WTC11 (cell line): ENCODE results near the gene CYTH3.

Experiments used
- CREB1 ChIP-seq: sonication (generic); formaldehyde crosslinking; IDR thresholded peaks from 2 replicates; pipeline ENCODE4 v1.8.0; 2023; ENCODE audit warnings: mild to moderate bottlenecking, missing genetic modification reagents
- FOXP1 ChIP-seq: sonication (generic); formaldehyde crosslinking; IDR thresholded peaks from 2 replicates; pipeline ENCODE4 v1.8.0; 2022; ENCODE audit warnings: missing genetic modification reagents, mild to moderate bottlenecking, moderate library complexity, borderline replicate concordance
- GABPB1 ChIP-seq: sonication (generic); formaldehyde crosslinking; IDR thresholded peaks from 2 replicates; pipeline ENCODE4 v1.8.1; 2023; ENCODE audit warnings: mild to moderate bottlenecking, missing genetic modification reagents
- JUN ChIP-seq: sonication (generic); formaldehyde crosslinking; IDR thresholded peaks from 2 replicates; pipeline ENCODE4 v1.8.0; 2023; ENCODE audit warnings: mild to moderate bottlenecking, missing genetic modification reagents
- ZNF396 ChIP-seq: fragments of 250-450 bp; sonication (Bioruptor Pico); IDR thresholded peaks from 2 replicates; pipeline ENCODE4 v1.8.0; 2021; ENCODE audit warnings: mild to moderate bottlenecking, moderate library complexity, borderline replicate concordance
- TF ChIP-seq, protein P1 (sequence below): fragments of 200-600 bp; IDR thresholded peaks from 2 replicates; pipeline ENCODE4 v1.8.0; 2022; ENCODE audit warnings: antibody characterized with exemption
- TF ChIP-seq, protein P2 (sequence below): sonication (generic); formaldehyde crosslinking; IDR thresholded peaks from 2 replicates; pipeline ENCODE4 v1.8.1; 2023; ENCODE audit warnings: mild to moderate bottlenecking, missing genetic modification reagents, moderate library complexity
- TF ChIP-seq, protein P3 (sequence below): sonication (generic); formaldehyde crosslinking; IDR thresholded peaks from 2 replicates; pipeline ENCODE4 v1.8.0; 2022; ENCODE audit warnings: mild to moderate bottlenecking, missing genetic modification reagents
- TF ChIP-seq, protein P4 (sequence below): sonication (generic); formaldehyde crosslinking; conservative IDR thresholded peaks from 2 replicates; pipeline ENCODE4 v1.8.1; 2022; ENCODE audit warnings: mild to moderate bottlenecking, missing genetic modification reagents
- TF ChIP-seq, protein P5 (sequence below): sonication (generic); formaldehyde crosslinking; IDR thresholded peaks from 2 replicates; pipeline ENCODE4 v1.8.0; 2022; ENCODE audit warnings: mild to moderate bottlenecking, missing genetic modification reagents

DNA sequence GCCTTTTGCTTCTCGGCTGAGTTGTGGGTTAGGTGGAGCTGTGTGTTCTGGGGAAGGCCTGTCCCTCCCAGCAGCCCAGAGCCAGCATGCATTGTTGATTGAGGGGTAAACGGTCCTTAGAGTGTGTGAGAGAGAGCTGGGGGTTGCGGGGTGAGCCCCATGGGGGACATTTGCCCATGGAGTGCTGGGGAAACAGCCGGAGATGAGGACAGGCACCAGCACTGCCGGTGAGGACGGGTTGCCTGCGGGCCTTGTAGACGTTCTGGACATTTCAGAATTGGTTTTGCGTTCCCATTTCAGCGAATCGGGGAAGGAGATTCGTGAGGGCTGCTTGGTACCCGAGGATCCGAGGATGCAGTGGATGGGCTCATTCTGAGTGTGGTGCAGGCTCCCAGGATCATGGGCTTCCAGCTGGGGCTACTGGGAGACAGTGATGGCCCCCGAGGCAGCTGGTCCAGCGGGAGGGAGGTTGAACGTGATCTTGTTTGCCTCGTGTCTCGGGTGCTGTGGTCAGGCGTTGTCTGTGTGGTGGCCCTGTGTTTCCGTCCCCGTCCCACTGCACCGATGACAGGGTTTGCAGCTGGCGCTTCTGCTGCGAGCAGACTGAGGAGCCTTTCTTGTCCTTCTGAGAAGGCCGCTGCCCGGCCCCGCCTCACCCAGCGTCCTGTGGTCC is 113.9 kb downstream of the CYTH3 start:
- TF ChIP-seq, protein P1, sequence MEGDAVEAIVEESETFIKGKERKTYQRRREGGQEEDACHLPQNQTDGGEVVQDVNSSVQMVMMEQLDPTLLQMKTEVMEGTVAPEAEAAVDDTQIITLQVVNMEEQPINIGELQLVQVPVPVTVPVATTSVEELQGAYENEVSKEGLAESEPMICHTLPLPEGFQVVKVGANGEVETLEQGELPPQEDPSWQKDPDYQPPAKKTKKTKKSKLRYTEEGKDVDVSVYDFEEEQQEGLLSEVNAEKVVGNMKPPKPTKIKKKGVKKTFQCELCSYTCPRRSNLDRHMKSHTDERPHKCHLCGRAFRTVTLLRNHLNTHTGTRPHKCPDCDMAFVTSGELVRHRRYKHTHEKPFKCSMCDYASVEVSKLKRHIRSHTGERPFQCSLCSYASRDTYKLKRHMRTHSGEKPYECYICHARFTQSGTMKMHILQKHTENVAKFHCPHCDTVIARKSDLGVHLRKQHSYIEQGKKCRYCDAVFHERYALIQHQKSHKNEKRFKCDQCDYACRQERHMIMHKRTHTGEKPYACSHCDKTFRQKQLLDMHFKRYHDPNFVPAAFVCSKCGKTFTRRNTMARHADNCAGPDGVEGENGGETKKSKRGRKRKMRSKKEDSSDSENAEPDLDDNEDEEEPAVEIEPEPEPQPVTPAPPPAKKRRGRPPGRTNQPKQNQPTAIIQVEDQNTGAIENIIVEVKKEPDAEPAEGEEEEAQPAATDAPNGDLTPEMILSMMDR: no peak
- no peak for TF ChIP-seq GABPB1 (CRISPR knock-in tag)
- TF ChIP-seq, protein P2, sequence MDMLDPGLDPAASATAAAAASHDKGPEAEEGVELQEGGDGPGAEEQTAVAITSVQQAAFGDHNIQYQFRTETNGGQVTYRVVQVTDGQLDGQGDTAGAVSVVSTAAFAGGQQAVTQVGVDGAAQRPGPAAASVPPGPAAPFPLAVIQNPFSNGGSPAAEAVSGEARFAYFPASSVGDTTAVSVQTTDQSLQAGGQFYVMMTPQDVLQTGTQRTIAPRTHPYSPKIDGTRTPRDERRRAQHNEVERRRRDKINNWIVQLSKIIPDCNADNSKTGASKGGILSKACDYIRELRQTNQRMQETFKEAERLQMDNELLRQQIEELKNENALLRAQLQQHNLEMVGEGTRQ (CRISPR knock-in tag): no peak
- no peak for TF ChIP-seq JUN (CRISPR knock-in tag)
- TF ChIP-seq, protein P3, sequence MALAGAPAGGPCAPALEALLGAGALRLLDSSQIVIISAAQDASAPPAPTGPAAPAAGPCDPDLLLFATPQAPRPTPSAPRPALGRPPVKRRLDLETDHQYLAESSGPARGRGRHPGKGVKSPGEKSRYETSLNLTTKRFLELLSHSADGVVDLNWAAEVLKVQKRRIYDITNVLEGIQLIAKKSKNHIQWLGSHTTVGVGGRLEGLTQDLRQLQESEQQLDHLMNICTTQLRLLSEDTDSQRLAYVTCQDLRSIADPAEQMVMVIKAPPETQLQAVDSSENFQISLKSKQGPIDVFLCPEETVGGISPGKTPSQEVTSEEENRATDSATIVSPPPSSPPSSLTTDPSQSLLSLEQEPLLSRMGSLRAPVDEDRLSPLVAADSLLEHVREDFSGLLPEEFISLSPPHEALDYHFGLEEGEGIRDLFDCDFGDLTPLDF (CRISPR knock-in tag): no peak
- TF ChIP-seq CREB1 (CRISPR knock-in tag): no peak
- TF ChIP-seq ZNF396 (CRISPR knock-in tag): no peak
- TF ChIP-seq FOXP1: no peak
- TF ChIP-seq, protein P4, sequence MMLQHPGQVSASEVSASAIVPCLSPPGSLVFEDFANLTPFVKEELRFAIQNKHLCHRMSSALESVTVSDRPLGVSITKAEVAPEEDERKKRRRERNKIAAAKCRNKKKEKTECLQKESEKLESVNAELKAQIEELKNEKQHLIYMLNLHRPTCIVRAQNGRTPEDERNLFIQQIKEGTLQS (CRISPR knock-in tag): no peak
- TF ChIP-seq, protein P5, sequence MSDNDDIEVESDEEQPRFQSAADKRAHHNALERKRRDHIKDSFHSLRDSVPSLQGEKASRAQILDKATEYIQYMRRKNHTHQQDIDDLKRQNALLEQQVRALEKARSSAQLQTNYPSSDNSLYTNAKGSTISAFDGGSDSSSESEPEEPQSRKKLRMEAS (CRISPR knock-in tag): no peak
